HG03521 (cell line): Measurements from ENCODE around the gene NEK6.

Experiments
- ATAC-seq: cut with Tn5 transposase; IDR thresholded peaks from one replicate; pipeline ENCODE4 v1.9.1; 2021; ENCODE audit warnings: mild to moderate bottlenecking, moderate library complexity; ENCODE audit not compliant: unreplicated experiment

NEK6 gene

DNA sequence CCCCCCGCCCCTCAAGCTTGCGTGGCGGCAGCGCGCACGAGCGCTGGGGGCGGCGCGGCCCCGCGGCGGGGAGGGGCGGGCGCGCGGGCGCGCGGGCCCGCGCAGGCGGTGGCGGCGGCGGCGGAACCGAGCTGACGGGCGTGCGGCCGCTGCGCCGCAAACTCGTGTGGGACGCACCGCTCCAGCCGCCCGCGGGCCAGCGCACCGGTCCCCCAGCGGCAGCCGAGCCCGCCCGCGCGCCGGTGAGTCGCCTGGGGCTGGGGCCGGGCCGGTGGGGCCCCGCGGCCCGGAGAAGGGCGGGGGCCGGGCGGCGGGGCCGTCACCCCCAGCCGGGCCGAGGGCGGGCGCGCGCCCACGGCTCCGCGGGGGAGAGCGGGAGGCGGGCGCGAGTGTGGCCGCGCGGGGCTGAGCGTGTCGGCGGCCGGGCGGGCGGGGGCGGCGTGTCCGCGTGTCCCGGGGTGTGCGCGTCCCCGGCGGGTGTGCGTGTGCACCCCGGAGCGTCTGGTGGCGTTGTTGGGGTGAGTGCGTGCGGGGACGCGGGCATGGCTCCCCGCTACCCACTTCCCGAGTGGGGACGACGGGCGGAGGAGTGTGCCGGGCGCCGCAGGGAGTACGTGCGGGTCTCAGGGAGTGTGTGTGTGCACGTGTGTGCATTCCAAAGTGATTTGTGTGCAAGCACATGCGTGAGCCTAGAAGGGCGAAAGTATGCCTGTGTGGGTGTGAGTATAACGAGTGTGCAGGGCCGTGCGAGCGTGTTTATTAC, at the start of gene NEK6:
NEK6 (plus strand) TSS at position 106 of the 763 bp plus-strand sequence. CDS start 44,016 bp downstream, outside the sequence.
- ATAC-seq, result no peak

DNA sequence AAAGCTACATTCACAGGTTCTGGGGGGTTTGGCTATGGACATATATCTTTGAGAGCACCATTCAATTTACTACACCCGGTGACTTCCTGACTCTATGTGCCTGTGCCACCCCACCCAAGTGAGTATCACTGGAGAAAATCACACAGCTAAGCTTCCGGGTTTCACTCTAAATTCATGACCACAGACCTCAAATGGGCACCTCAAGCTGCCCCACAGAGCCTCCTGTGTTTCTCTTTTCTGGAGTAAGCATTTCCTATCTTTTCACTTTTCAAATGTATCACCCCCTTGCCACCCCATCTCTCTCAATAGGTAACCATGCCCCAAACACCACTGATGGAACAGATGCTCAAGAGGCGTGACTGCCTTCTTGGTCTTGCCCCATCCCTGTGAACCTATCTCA, 49.2 kb upstream of the NEK6 start:
- no peak for ATAC-seq

- ATAC-seq, result no peak
Measured at GRCh38 chr9:124209279-124209678, 48.5 kb upstream of the NEK6 start.

- no peak for ATAC-seq
Measured at GRCh38 chr9:124209774-124210173, 48.0 kb upstream of the NEK6 start.

DNA sequence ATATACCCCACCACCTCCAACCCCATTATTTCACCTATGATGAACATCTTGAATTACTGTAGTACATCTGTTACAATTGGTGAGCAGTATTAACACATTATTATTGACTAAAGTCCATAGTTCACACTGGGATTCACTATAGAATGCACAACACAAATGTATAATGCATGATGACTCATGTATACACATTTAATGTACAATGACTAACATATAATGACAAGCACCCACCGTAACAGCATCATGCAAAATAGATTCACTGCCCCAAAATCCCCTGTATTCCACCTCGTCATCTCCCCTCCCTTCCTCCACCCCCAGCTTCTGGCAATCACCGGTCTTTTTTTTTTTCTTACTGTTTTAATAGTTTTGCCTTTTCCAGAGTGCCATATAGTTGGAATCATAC, 47.1 kb upstream of the NEK6 start:
- ATAC-seq, result no peak

DNA sequence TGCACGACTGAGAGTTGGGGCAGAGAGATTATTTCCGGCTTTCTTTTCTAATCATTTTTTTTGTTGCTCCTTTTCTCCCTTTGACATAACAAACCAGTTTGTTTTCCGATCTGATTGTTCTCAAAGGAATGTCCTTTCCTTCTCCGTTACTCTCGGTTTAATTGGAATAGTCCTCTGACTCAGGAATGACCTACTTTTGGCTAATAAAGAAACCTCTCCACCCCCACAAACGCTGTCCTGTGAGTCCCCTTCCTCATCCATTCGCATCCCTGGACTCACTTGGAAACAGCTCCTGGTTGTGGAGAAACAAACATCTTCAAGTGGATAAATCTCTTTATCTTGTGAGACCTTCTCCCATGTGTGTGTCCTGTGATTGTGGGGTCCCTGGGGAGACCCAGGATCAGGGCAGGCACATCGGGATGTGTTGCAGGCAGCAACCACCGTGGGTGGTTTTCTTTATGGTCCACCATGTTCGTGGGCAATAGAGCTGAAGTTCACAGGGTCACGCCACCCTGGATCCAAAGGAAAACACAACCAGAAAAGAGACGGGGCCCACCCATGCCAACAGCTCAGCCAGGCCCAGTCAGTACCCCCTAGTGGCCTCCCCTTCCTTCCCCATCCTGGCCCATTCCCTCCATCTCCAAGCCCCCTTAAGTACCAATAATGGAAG, 45.2 kb upstream of the NEK6 start:
- ATAC-seq, result no peak

DNA sequence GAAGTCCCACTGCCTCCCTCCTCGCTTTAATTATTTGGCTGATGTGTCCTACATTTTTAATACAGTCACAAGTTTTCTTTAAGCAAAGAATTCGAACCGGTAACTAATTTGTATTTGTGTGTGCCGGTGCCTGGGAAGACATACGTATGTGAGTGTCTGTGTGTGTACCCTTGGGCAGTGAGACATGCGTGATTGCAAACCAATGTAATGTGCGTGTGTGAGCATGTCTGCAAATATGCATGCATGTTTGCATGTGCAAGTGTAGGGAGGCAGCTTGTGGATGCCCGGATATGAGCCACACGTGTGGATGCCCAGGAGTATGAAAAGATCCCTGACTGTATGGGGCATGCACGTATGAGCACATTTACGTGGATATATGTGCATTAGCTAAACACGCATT, 44.4 kb upstream of the NEK6 start:
- ATAC-seq, result no peak

GRCh38 chr9:124214116-124214515, 43.6 kb upstream of the NEK6 start:
- ATAC-seq, result no peak

DNA sequence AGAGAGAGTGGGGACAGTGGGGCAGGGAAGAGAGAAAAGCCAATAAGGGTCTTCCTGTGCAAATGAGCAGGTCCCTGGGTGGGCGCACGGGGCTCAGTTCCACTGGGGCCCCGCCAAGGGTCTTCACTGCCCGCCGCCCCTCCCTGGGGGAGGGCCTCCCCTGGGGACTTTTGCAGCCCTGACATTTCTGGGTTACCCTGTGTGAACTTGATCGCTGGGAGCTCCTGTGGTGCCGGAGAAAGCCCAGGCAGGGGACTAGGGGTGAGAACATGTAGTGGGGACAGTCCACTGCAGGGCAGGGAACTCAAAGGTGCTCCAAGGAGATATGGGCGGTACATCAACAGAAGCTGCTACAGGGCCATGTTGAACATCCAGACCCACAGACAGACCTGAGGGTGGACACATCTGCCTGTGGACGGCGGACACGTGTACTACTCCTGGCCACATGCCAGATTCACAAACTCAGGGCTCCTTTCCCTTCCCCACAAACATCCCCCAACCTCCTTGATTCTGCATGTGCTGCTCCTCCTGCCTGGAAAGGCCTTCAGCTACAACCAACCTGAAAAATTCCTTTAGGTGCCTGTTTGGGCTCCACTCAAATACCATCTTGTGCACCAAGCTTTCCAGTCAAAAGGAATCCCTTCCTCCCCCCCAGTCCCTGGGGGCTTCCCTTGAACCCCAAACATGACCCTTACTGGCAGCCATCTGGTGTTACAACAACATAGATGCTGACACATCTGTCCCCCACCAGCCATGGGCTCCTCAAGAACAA, 43.0 kb upstream of the NEK6 start:
- ATAC-seq, result no peak

- no peak for ATAC-seq
Measured at GRCh38 chr9:124215368-124215910, 42.3 kb upstream of the NEK6 start.

DNA sequence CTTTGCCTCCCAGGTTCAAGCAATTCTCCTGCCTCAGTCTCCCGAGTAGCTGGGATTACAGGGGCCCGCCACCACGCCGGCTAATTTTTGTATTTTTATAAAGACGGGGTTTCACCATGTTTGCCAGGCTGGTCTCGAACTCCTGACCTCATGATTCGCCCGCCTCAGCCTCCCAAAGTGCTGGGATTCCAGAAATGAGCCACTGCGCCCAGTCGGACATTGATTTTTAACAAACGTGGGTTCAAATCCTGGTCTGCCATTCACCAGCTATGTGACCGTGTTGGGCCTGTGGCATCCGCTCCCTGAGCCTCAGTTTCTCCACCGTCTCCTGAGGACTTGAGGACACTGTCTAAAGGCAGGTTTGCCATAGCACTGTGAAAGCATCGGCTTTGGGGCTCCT, 41.8 kb upstream of the NEK6 start:
- no peak for ATAC-seq

- no peak for ATAC-seq
Measured at GRCh38 chr9:124216474-124217176, 41.1 kb upstream of the NEK6 start.

GRCh38 chr9:124217836-124218437, 39.8 kb upstream of the NEK6 start:
- ATAC-seq, result no peak

DNA sequence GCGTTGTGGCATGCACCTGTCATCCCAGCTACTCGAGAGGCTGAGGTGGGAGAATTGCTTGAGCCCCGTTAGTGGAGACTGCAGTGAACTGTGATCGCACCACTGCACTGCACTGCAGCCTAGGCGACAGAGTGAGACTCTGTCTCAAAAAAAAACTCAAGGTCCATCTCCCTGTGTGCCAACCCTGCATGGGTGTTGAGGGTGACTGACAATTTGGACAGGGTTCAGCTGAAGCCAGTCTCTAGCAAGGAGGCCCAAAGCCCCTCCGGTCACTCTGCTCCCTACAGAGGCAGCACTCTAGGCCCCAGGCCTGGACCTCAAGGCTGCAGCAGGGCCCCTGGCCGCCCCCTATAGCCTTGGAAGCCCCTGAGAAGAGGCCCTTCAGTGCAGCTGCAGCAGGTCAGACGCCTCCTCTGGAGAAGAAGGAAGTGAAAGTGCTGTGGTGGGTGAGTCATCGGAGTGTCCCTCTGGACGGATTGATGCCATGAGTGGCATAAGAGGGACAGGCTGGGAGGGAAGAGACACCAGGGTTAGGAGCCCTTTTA, 39.2 kb upstream of the NEK6 start:
- peak; percentile 48 for ATAC-seq

GRCh38 chr9:124218987-124219461, 38.7 kb upstream of the NEK6 start:
- ATAC-seq, result peak; percentile 8

DNA sequence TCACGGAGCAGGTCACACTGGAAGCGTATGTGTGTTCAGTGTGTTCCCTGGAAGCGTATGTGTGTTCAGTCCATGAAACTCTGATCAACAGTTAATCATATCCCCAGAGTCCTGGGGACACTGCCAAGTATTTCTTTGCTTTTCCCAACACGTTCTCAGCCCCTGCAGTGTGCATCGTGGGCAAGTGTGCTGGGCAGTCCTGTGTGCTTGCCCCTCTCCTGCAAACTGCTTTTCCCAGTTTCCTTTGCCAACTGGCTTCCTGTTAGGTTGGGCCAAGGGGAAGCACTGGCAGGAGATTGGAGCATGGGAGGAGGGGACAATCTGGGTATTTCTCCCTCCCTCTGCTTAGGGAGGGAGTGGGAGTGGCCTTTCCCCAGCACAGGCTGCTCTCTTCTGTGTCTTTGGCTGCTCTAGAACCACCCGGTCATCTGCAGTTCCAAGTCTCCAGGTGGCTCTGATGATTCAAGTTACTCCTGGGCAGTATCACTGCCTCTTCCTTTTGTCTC, 36.8 kb upstream of the NEK6 start:
- no peak for ATAC-seq

DNA sequence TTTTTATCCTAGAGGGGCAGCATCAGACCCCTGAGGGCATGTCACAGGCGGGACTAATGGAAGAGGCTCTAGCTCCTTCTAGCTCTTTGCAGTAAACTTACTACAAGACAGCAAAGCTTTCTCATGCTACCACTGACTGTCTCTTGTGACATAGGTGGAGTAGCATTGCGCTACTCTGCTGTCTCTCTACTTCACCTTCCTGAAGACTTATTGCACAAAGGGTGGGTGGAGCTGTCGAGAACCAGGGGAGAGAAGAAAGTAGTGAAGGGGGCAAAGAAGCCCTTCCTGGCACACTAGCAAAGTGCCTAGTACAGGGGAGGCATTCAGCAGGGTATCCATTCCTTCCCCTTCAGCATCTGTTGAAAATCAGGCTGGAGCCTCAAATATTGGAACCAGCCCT, 36.1 kb upstream of the NEK6 start:
- no peak for ATAC-seq

GRCh38 chr9:124222109-124222508, 35.6 kb upstream of the NEK6 start:
- no peak for ATAC-seq

DNA sequence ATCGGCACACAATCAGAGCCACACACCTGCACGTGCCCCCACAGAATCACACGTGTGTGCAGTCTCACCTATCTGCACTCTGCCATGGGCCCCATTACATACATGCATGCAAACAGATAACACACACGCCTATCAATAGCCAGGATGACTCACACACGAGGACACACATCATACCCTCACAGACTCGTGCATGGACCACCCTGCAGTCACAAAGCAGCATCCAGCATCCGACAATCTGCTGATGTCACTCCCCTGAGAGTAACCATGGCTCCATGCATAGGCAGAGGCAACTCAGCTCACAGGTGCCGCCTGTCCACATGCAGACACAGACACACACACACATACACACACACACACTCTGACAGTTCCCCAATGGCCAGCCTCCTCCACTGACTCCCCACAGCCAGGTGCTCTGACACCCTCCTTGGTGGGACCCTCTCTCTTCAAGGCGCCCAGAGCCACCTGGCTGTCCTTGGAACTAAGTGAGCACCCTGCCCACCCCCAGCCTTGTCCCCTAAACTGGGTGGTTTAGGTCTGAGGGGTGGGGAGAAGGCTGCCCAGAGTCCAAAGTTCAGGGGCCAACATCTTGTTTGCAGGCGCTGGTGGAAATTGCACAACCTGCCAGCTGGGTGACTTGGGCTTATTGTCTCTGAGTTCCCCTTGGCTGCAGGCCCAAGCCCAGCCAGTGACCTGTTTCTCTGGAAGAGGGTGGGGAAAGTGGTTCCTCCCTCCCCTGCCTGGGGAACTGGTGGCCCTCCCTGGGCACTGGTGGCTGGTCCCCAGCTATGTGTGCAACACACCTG, 34.6 kb upstream of the NEK6 start:
- no peak for ATAC-seq
